ENCODE results near the gene IGFL4.

GRCh38 chr19:46035546-46035945, 5.3 kb downstream of the IGFL4 start:
- TF ChIP-seq EZH2 (IDR thresholded peaks at IDR 0.05; ENCODE audit: borderline replicate concordance, low read depth, low read length, severe bottlenecking) (no peak), CTCF (IDR thresholded peaks at IDR 0.05; ENCODE audit: borderline replicate concordance, extremely low read depth, low read length, poor library complexity, severe bottlenecking) (no peak)

Measured in DND-41 (cell line).